CD14-positive monocyte (primary cell): ENCODE results near the gene RNU1-3. TPM values are rescaled to one million over a fixed set of nuclear protein-coding genes. Genes with fewer than 3 reads are reported as not detected.
"Not testable (repeated sequence)": the region's sequence is repeated elsewhere in the genome, so short reads cannot be mapped to it uniquely, and the experiment has no call there.

Source experiments
- DNase-seq, 3 donors: peaks; one replicate each; pipeline ENCODE4 v3.0.0-alpha.2; 2011 to 2022
- H2AFZ ChIP-seq: 2 replicates; pipeline ENCODE4 v1.6.0; 2012; ENCODE audit warnings: mild to moderate bottlenecking, low read depth, low read length, inconsistent platforms; ENCODE audit not compliant: insufficient read depth, poor library complexity, severe bottlenecking
- H3K27ac ChIP-seq, 2 donors: 1 replicate in 1 of 2; 2 replicates in 1 of 2; pipeline ENCODE4 v1.5.1; 2012 to 2013; ENCODE audit warnings: low read length in 2 of 2, control low read depth in 1 of 2, inconsistent platforms in 1 of 2, low read depth in 1 of 2, mild to moderate bottlenecking in 1 of 2
- H3K27me3 ChIP-seq, 2 donors: one replicate each; pipeline versions ENCODE4 v1.6.0 to v1.6.1; 2011 to 2013; ENCODE audit warnings: low read length in 2 of 2; ENCODE audit not compliant: control insufficient read depth in 2 of 2, insufficient read depth in 2 of 2
- H3K36me3 ChIP-seq, 2 donors: replicated peaks in 1 of 2; 1 replicate in 1 of 2; 2 replicates in 1 of 2; pipeline versions ENCODE4 v1.5.1 to v1.6.1; 2012 to 2013; ENCODE audit warnings: low read length in 2 of 2, control low read depth in 1 of 2, inconsistent platforms in 1 of 2, mild to moderate bottlenecking in 1 of 2; ENCODE audit not compliant: insufficient read depth in 2 of 2, control insufficient read depth in 1 of 2
- H3K4me1 ChIP-seq, 2 donors: 1 replicate in 1 of 2; 2 replicates in 1 of 2; pipeline versions ENCODE4 v1.5.1 to v1.6.1; 2012 to 2013; ENCODE audit warnings: low read length in 2 of 2, control low read depth in 1 of 2, inconsistent platforms in 1 of 2, mild to moderate bottlenecking in 1 of 2, moderate library complexity in 1 of 2; ENCODE audit not compliant: insufficient read depth in 2 of 2, control insufficient read depth in 1 of 2
- H3K4me2 ChIP-seq: replicated peaks from 2 replicates; pipeline ENCODE3; 2012; ENCODE audit warnings: low read length, moderate library complexity, mild to moderate bottlenecking; ENCODE audit not compliant: poor library complexity, severe bottlenecking; ENCODE audit errors: extremely low read depth
- H3K4me3 ChIP-seq, 3 experiments: fragments of 200-600 bp in 1 of 3; sonication (generic) in 1 of 3; replicated peaks in 1 of 3; 1 replicate in 2 of 3; 2 replicates in 1 of 3; pipeline ENCODE4 v1.5.1; 2011 to 2013; ENCODE audit warnings: low read length in 3 of 3, mild to moderate bottlenecking in 3 of 3, control low read depth in 2 of 3, low read depth in 2 of 3, inconsistent platforms in 1 of 3, moderate library complexity in 1 of 3
- H3K79me2 ChIP-seq: 2 replicates; pipeline ENCODE4 v1.6.0; 2012; ENCODE audit warnings: mild to moderate bottlenecking, control low read depth, inconsistent platforms, low read length, moderate library complexity; ENCODE audit not compliant: insufficient read depth
- H3K9ac ChIP-seq: 2 replicates; pipeline ENCODE4 v1.6.0; 2017; ENCODE audit warnings: low read length, mild to moderate bottlenecking; ENCODE audit not compliant: insufficient read depth, poor library complexity, severe bottlenecking
- H3K9me3 ChIP-seq, 2 donors: replicated peaks in 1 of 2; 1 replicate in 1 of 2; 2 replicates in 1 of 2; pipeline versions ENCODE4 v1.5.1 to v1.6.1; 2012 to 2013; ENCODE audit warnings: low read length in 2 of 2, control low read depth in 1 of 2; ENCODE audit not compliant: control insufficient read depth in 1 of 2, insufficient read depth in 1 of 2
- H4K20me1 ChIP-seq: 2 replicates; pipeline ENCODE4 v1.6.0; 2012; ENCODE audit warnings: mild to moderate bottlenecking, low read length, control low read depth, moderate library complexity; ENCODE audit not compliant: insufficient read depth
- H3K27ac Mint-ChIP-seq, 7 donors: one replicate each; pipeline ENCODE4 v1.8.0; 2020; ENCODE audit warnings: mild to moderate bottlenecking in 7 of 7, mixed read lengths in 7 of 7, moderate library complexity in 6 of 7, inconsistent platforms in 2 of 7
- H3K27me3 Mint-ChIP-seq, 3 donors: one replicate each; pipeline ENCODE4 v1.8.0; 2021 to 2022; ENCODE audit warnings: low read depth in 3 of 3, mild to moderate bottlenecking in 3 of 3, mixed read lengths in 3 of 3, moderate library complexity in 3 of 3, inconsistent platforms in 1 of 3
- H3K36me3 Mint-ChIP-seq, 2 donors: one replicate each; pipeline ENCODE4 v1.8.0; 2020; ENCODE audit warnings: mixed read lengths in 2 of 2, inconsistent platforms in 1 of 2, mild to moderate bottlenecking in 1 of 2
- H3K4me1 Mint-ChIP-seq: one replicate; pipeline ENCODE4 v1.8.0; 2020; ENCODE audit warnings: mild to moderate bottlenecking, mixed read lengths
- H3K4me3 Mint-ChIP-seq, 2 donors: one replicate each; pipeline ENCODE4 v1.8.0; 2020; ENCODE audit warnings: mild to moderate bottlenecking in 2 of 2, mixed read lengths in 2 of 2, moderate library complexity in 1 of 2
- H3K9me3 Mint-ChIP-seq, 7 donors: one replicate each; pipeline ENCODE4 v1.8.0; 2020 to 2022; ENCODE audit warnings: mixed read lengths in 7 of 7, mild to moderate bottlenecking in 6 of 7, moderate library complexity in 6 of 7, inconsistent platforms in 2 of 7
- WGBS: methylation state at CpG from one replicate; pipeline ENCODE4 v1.1.5; 2013; ENCODE audit warnings: missing lambda C conversion rate; ENCODE audit not compliant: insufficient coverage; 5-methylcytosine and 5-hydroxymethylcytosine counted together
- intact Hi-C, 2 donors: fragments of 100-400 bp; cut with micrococcal nuclease; formaldehyde crosslinking; loops; one replicate each; pipeline versions ENCODE4 v1.15.0 to v1.15.1; 2023
- polyA plus RNA-seq, 3 donors: library from polyadenylated mRNA; depleted of rRNA in 1 of 3; unstranded in 2 of 3; stranded (reverse) in 1 of 3; fragments of 300-500 nt in 2 of 3; fragments of >200 nt in 1 of 3; fragmentation: Illumina TruSeq in 2 of 3; gene quantifications; 1 replicate in 2 of 3; 2 replicates in 1 of 3; pipeline ENCODE4 v1.2.3, GENCODE V29; 2012 to 2021
- TF ChIP-seq, protein P1 (sequence below): fragments of 200-600 bp; IDR thresholded peaks from one replicate; pipeline ENCODE4 v1.8.0; 2022; ENCODE audit warnings: antibody characterized with exemption, mild to moderate bottlenecking

The RNU1-3 gene
- polyA plus RNA-seq, 3 donors, result not detected

DNA sequence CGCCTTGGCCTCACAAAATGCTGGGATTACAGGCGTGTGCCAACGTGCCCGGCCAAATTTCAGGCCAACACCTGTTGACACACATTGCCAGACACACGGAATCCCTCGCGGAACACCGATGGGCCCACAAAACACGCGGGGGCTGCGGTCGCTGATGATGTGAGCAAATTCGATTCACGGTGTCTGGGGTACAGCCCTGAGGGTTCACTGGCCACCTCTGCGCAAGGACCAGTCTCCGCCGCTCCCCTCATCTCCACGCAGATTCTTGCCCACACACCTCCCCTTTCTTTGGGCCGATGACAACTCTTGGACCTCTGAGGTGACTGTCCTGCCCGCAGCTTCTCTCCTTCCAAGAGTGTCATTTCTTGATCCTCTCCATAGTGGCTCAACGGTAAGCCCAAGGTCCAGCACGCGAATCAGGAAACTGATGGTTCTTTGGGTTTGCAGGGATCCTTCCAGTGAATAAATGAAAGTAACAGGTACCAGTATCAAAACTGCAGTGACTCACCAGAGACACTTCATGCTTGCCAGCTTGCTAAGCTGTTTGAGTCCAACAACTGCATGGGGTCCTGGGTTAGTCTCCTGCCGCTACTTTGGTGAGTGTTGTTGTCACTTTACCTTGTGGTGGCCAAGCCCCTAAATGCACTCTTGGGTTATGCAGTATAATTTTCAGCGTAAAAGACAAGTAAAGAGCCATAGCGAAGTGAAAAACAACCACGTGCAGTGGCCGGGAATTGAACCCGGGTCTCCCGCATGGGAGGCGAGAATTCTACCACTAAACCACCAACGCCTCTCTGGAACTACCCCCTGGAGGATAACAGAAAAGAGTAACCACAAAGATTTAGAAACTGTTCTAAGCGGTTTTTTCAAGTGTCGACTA is 11.0 kb upstream of the RNU1-3 start:
- DNase-seq, result peak; percentile 23 to 45 (median 40)
- Histone ChIP-seq H3K79me2 (no peaks in the 10 kb centered on the region), H3K9ac (no peak overlapping the region), H3K36me3 (no peaks in the 10 kb centered on the region), H3K4me2 (no peak overlapping the region), H3K27ac (no peak overlapping the region), H3K4me3 (no peak overlapping the region), H4K20me1 (no peaks in the 10 kb centered on the region), H2AFZ (no peak overlapping the region), H3K4me1 (peaks cover 0 to 6% of the 10 kb centered on the region in 2 donors), H3K27me3 (peaks cover 0 to 14% of the 10 kb centered on the region in 2 donors), H3K9me3 (no peaks in the 10 kb centered on the region)
- intact Hi-C loops, result no loop called here
- peak overlapping the region in 1 of 7 donors; percentile 53 for H3K27ac Mint-ChIP-seq
- peak overlapping the region in 1 of 2 donors; percentile 64 for H3K4me3 Mint-ChIP-seq
- H3K9me3 Mint-ChIP-seq, result peaks cover 0 to 2% (median 0%) of the 10 kb centered on the region in 7 donors
- peaks cover 16 to 18% (median 17%) of the 10 kb centered on the region in 3 donors for H3K27me3 Mint-ChIP-seq
- TF ChIP-seq, protein P1, sequence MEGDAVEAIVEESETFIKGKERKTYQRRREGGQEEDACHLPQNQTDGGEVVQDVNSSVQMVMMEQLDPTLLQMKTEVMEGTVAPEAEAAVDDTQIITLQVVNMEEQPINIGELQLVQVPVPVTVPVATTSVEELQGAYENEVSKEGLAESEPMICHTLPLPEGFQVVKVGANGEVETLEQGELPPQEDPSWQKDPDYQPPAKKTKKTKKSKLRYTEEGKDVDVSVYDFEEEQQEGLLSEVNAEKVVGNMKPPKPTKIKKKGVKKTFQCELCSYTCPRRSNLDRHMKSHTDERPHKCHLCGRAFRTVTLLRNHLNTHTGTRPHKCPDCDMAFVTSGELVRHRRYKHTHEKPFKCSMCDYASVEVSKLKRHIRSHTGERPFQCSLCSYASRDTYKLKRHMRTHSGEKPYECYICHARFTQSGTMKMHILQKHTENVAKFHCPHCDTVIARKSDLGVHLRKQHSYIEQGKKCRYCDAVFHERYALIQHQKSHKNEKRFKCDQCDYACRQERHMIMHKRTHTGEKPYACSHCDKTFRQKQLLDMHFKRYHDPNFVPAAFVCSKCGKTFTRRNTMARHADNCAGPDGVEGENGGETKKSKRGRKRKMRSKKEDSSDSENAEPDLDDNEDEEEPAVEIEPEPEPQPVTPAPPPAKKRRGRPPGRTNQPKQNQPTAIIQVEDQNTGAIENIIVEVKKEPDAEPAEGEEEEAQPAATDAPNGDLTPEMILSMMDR, result no peak
- 89% methylated on average over 21 of the region's 34 CpGs for WGBS
- peaks cover 25% of the 10 kb centered on the region for H3K4me1 Mint-ChIP-seq
- H3K36me3 Mint-ChIP-seq, result no peaks in the 10 kb centered on the region

DNA sequence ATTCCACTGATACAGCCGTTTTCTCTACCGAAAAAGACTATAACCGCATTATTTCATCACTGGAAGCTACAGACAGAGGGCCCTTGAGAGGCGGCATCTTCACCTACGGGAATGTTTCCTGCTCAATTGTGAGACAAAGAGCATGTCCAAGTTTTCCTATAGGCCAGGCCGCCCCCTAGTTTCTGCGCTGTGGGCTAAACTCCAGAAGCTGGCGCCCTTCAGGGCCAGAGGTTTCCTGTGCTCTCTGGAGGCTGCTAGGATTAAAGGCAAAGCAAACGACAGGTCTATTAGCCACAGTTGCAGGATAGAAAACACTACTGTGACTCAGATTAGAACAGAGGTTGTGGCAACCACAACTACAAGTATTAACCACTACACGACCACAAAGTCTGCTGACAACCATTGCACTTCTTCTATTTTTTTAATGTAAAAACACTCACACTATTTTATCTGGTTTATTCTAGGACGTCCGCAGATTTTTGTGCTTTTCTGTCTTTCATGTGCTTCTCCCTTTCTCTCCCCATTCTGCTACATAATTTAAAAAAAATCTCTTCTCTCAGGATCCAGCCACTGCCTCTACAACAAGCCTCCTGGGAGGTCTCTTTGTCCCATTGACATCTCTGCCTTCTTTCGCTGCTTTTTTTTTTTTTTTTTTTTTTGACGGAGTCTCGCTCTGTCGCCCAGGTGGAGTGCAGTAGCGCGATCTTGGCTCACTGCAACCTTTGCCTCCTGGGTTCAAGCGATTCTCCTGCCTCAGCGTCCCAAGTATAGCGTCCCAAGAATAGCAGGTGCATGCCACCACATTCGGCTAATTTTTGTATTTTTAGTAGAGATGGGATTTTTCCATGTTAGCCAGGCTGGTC is 10.1 kb upstream of the RNU1-3 start:
- H3K4me1 Mint-ChIP-seq, result peaks cover 25% of the 10 kb centered on the region
- H3K4me1 ChIP-seq, H3K79me2 ChIP-seq, H3K9ac ChIP-seq, H3K9me3 Mint-ChIP-seq, H3K9me3 ChIP-seq, H3K4me2 ChIP-seq, H4K20me1 ChIP-seq, intact Hi-C loops, H3K27ac ChIP-seq, H3K4me3 ChIP-seq, H3K36me3 Mint-ChIP-seq, H2AFZ ChIP-seq, H3K36me3 ChIP-seq: not testable (repeated sequence)
- peaks cover 16 to 18% (median 17%) of the 10 kb centered on the region in 3 donors for H3K27me3 Mint-ChIP-seq
- H3K27ac Mint-ChIP-seq, result peak overlapping the region in 1 of 7 donors; percentile 65
- H3K27me3 ChIP-seq, result peaks cover 0 to 14% of the 10 kb centered on the region in 2 donors
- peak overlapping the region in 1 of 2 donors; percentile 51 for H3K4me3 Mint-ChIP-seq
- 46% methylated on average over 15 of the region's 22 CpGs for WGBS
- peak; percentile 8 to 40 (median 24) for DNase-seq

DNA sequence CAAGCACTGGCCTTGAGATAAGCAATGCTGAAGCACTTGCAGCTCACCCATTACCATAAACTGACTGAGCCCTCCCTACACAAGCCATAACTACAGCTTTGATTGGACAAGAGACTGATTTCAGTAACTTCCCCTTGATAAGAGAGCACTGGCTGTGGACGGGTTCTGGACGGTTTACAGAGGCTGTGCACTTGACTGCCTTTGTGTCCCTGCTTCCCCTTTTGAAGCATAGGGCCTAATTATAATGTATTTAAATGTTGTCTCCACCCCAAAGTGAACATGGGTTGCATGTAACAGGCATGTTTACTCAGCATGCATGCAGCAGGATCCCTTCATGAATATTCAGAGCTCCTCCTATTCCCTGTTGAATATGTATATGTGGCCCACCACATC is 8.4 kb upstream of the RNU1-3 start:
- H3K4me1 ChIP-seq, H3K9ac ChIP-seq, H3K9me3 Mint-ChIP-seq, H3K4me2 ChIP-seq, H3K4me3 Mint-ChIP-seq, H3K27ac ChIP-seq, H2AFZ ChIP-seq, H3K36me3 ChIP-seq, H3K79me2 ChIP-seq, DNase-seq, H3K9me3 ChIP-seq, H4K20me1 ChIP-seq, H3K36me3 Mint-ChIP-seq, H3K4me3 ChIP-seq, intact Hi-C loops: not testable (repeated sequence)
- Mint-ChIP-seq H3K4me1 (peaks cover 25% of the 10 kb centered on the region), H3K27ac (peak overlapping the region in 2 of 7 donors; percentile 8 to 28), H3K27me3 (peaks cover 13 to 17% (median 15%) of the 10 kb centered on the region in 3 donors)
- WGBS, result no CpG with 5 or more reads among the region's 2 CpGs
- H3K27me3 ChIP-seq, result peaks cover 0 to 11% of the 10 kb centered on the region in 2 donors
